Superior temporal gyrus (tissue), 1 donor: ENCODE measurements around the gene STX1B.
"Not testable (repeated sequence)": the region's sequence is repeated elsewhere in the genome, so short reads cannot be mapped to it uniquely, and the experiment has no call there.

ENCODE experiments used
- DNase-seq: peaks from one replicate; pipeline ENCODE4 v3.0.0-alpha.2; 2016; ENCODE audit errors: extremely low spot score

The STX1B gene

DNA sequence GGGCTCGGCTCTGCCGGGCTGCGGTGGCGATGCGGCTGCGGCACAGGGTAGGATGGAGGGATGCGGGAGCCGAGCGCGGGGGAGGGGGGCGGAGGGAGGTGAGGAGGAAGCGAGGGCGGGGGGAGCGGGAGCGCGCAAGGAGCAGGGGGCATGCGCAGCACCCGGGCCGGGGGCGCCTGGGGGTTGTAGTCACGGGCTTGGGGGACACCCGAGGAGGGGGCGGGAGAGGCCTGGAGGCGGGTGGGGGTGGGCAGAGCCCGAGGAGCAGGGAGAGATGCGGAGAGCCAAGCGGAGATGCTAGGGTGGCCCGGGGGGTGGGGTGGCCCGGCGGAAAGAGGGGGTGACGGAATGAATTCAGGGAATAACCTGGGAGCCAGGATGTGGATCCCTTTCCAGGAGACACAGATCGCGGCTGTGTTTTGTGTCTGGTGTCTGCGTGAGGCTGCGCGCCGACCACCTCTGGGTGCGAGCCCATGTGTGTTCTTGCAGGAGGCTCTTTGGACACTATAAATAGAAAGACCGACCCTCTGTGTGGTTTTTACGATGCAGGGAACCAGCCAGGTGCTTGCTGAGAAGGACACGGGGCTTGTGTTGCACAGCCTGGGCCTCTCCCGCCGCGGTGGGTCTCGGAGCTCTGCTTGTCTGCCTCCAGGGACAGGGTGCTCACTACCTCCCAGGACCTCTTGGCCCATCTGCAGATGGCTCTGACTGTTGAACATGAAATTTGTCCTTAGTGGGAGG is at the start of gene STX1B:
Gene STX1B, minus strand, starts transcription at position 54 of the 741 bp plus-strand sequence. CDS start 242 bp downstream, outside the sequence.
- peak; percentile 14 for DNase-seq

DNA sequence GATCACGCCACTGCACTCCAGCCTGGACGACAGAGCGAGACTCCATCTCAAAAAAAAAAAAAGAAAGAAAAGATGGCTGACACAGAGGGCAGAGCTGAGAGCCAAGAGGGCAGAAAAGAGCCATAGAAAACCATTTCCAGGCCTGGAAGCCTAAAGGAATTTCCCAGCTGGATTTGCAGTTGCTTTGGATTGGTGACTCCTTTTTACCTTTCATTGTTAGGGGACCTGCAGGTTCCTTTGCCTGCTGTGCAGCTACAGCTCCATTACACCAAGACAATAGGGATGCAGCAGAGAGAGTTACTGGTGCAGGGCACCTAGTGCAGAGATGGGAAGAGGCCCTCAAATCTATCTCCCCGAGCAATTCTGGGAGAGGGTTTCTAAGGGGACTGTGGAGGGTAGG is 45.2 kb upstream of the STX1B start:
- no peak for DNase-seq

DNA sequence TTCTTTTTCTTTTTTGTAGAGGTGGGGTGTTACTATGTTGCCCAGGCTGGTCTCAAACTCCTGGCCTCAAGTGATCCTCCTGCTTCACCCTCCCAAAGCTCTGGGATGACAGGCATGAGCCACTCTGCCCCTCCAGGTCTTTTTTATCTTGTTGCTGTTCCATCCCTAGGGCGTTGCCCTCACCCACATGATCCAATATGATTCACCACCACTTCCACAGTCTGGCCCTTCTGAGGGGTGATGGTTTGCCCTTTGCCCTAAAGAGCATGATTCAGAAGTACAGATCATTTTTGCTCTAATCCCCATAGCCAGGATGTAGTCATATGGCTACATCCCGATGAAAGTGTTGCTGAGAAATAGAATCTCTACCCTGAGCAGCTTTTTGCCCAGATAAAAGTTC is 41.7 kb upstream of the STX1B start:
- no peak for DNase-seq

DNA sequence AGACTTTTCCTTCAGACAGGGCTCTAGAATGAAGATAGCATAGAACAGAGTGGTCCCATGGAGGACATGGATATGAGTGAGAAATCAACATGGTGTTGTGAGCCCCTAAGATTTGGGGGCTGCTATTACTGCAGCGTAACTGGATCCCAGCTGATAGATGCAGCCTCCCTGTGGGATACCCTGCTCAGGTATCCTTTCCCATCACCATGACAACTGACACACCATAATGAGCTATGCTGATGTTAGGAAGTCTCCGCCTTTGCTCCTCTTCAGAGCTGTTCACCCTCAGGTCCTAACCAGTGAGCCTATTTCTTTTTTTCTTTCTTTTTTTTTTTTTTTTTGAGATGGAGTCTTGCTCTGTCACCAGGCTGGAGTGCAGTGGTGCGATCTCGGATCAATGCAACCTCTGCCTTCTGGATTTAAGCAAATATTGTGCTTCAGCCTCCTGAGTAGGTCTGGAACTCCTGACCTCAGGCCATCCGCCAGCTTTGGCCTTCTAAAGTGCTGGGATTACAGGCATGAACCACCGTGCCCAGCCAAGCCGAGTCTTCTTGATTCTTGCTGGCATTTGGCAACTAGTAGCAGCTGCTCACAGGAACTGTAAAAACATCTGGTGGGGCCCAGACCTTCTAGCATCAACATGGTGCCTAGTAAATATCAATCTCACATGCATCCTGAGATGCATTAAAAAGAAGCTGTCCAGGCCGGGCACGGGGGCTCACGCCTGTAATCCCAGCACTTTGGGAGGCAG is 40.0 kb upstream of the STX1B start:
- no peak for DNase-seq

DNA sequence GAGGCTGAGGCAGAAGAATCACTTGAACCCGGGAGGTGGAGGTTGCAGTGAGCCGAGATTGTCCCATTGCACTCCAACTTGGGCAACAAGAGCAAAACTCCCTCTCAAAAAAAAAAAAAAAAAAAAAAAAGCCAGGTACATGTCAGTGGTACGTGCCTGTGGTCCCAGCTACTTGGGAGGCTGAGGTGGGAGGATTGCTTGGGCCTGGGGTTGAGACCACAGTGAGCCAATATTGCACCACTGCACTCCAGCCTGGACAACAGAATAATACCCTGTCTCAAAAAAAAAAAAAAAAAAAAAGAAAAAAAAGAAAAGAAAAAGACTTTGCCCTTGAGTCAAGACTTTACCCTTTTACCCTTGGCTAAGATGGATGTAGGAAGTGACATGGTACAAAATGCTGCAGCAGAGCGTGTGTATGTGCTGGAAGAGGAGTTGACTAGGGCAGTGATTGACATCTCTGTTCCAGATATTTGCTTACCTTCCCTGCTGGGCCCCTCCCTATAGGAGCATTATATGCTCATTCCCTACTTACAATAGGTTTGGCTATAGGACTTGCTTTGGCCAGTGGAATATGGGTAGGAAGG is 33.6 kb upstream of the STX1B start:
- DNase-seq, result no peak

DNA sequence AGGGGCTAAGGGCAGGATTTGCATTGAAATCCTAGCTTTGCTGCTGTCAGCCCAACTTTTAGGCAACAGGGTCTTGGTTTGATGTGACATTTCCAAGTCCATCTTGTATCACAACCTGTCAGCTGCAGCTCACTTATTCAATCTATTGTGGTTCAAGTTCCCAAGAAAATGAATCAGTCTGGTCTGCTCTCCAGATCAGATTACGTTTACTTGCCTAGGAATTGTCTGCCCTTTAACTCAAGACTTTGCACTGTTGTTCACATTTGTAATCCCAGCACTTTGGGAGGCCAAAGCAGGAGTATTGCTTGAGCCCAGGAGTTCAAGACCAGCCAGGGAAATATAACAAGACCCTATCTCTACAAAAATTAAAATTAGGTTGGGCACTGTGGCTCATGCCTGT is 32.9 kb upstream of the STX1B start:
- DNase-seq, result no peak

DNA sequence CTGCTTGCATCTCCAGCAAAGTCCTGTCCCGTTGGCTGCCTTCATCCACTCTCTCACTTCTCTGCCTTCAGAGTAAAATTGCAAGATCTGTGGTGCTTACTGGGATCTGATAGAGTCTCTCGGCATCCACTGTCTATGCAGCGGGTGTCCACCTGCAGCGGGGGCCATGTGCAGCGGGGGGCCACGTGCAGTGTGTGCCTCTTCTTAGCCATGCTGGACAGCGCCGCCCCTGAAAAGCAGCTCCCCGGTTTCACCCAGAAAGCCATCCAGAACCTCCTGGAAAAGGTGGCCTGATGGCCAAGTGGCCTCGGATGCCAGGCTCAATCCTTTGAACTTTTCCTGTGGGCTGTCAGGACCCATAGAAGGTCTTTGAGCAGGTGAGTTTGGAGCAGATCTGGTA is 32.4 kb upstream of the STX1B start:
- DNase-seq, result no peak

DNA sequence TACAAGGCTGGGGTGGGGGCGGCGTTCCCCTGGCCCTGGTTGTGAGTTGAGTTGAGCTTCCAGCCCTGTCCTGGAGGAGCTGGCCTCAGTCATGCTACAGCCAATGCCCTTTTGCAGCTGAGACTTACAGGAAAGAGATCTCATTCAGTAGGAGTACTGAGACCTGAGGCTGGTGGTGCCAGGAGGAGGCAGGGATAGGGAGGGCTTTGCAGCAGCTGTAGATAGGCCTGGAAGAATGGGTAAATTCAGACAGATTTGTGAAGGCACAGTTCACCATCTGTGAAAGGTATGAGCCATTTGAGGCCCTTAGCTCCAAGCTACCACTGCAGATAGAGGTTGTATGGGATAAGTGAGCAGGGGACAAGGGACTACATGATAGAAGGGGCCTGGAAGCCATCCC is 28.6 kb upstream of the STX1B start:
- DNase-seq, result peak; percentile 35

DNA sequence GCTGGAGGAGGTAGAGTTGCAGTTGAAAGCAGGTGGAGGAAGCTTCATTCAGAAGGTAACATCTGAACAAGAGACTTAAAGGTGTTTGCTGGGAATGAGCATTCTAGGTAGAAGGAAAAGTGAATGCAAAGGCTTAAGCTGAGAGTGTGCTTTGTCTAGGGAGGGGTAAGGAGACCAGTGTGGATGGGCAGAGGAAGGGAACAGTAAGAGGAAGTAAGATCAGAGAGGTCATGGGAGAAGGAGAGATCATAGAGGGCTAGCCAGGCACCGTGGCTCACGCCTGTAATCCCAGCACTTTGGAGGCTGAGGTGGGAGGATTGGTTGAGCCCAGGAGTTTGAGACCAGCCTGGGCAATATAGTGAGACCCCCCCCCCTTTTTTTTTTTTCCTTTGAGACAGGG is 26.3 kb upstream of the STX1B start:
- no peak for DNase-seq

DNA sequence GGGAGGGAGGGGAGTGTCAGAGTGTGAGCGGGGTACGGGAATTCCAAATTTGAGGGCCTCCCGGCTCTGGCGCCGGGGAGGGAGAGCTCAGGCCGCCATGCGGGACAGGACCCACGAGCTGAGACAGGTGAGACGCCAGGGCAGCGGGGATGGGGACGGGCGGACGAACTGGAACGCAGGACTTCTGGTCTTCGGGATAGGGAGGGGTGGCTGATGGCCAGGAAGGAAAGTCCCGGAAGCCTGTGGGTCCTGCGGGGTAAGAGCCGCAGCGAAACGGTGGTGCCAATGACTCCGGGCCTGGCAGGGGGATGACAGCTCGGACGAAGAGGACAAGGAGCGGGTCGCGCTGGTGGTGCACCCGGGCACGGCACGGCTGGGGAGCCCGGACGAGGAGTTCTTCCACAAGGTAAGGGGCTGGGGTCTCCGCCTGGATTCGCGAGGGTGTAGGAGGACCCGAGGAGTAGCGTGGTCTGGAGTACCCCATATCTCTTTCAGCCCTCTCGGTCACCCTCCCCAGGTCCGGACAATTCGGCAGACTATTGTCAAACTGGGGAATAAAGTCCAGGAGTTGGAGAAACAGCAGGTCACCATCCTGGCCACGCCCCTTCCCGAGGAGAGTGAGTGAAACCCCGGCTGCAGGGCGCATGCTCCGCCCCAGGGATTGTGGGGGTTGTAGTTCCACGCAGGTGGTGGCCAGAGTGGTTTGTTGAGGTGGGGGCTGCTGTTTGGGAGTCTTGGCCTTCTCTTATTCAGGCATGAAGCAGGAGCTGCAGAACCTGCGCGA is 23.5 kb upstream of the STX1B start:
- peak; percentile 93 for DNase-seq

DNA sequence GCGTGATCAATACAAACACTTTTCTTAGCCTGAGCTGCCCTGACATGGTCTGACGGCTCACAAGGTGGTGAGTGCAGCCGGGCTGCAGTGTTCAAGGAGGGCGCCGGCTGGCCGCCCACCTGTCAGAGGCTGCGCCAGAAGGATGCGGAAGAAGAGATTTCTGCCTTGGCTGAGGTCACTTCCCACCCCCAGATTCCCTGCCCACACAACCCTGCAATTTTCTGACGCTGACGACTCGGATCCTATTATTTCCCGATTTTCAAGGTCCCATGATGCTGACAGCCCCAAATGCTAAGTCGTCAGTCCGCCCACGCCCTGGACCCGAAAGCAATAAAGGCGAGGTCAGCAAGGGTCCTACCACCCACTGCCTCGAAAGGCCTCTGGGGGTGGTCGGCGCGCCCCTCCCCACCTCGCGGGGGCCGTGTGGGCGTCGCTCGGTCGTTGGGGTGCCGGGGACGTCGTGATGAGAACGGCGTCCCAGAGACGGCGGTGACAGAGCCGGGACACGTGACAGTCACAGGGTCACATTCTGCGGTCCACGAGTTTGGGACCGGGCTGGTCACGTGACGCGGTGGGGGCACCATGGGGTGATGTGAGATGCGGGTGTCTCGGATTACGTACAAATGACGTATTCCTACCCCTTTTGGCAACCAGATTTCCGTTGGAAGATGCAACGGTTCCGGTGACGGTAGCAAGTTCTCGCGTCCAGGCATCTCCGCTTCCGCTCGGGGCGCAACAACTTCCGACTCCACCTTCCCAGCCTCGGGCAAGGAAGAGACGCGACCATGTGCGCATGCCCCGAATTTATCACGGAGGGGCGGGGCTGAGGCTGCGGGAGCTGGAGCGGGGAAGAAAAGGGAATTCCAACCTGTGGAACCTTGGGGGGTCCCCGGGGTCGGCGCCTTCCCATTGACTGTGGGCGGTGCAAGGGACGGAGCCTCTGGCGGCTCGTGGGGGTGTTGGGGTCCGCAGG is 22.6 kb upstream of the STX1B start, which contains the start of gene STX4:
Gene STX4, plus strand, starts transcription at position 823 of the 973 bp plus-strand sequence. CDS start 248 bp downstream, outside the sequence.
- DNase-seq, result peak; percentile 99

DNA sequence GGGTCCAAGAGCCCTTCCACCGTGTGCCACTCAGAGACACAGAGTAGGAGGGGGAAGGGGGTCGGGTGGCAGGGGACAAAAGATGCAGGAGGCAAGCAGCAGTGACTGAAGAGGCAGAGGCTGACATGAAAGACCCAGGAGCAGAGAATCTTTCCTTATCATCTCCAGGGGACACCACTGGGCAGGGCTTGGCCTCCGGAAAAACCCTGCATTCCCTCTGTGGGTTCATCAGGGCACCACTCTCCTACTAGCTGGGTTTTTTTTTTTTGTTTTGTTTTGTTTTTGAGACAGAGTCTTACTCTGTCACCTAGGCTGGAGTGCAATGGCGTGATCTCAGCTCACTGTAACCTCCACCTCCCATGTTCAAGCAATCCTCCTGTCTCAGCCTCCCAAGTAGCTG is 20.8 kb upstream of the STX1B start:
- no peak for DNase-seq

DNA sequence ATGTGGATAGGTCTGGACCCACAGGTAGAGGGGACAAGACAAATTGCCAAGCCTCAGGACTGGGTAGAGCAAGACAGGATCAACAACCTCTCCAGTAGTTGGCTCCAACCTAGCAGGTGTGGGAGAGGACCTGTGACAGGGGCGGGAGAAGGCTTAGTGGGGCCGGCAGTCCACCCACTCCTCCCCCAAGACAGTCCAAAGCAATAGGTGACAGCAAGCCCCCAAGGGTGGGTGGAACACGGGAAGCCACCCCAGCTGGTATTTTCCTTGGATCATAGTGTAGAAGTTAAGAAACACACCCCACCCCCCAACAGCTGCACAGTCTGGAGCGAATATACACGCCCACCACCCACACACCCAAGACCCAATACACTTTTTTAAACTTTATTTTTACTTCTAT is 18.8 kb upstream of the STX1B start:
- no peak for DNase-seq

DNA sequence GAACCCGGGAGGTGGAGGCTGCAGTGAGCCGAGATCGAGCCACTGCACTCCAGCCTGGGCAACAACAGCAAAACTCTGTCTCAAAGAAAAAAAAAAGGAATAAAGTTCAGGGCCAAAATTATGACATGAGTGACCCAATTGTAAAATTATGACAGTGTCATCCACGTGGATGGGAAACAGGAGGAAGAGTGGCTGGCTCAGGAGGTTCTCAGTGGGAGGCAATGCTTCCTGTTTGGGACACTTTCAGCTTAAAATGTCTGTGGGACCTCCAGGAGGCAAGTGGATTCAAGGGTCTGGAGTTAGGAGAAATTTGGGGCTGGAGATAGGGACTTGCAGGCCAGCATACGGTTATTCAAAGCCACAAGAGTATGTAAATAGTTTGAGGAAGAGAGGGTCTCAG is 14.9 kb upstream of the STX1B start:
- DNase-seq, result no peak

DNA sequence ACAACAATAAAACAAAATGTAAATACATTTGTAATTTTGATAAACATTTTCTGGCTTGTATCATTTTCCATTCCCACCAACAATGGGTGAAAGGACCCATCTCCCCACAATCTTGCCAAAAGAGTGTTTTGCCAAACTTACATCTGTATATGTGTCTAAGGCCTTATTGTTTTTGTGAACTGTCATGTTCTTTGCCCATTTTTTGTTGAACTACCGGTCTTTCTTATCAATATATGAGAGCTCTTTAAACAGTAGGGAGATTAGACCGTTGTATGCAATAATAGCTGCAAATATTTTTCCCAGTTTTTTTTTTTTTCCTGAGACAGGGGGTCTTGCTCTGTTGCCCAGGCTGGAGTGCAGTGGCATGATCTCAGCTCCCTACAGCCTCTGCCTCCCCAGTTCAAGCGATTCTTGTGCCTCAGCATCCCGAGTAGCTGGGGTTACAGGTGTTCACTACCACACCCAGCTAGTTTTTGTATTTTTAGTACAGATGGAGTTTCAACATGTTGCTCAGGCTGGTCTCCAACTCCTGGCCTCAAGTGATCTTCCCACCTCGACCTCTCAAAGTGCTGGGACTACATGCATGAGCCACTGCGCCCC is 13.3 kb upstream of the STX1B start:
- no peak for DNase-seq

DNA sequence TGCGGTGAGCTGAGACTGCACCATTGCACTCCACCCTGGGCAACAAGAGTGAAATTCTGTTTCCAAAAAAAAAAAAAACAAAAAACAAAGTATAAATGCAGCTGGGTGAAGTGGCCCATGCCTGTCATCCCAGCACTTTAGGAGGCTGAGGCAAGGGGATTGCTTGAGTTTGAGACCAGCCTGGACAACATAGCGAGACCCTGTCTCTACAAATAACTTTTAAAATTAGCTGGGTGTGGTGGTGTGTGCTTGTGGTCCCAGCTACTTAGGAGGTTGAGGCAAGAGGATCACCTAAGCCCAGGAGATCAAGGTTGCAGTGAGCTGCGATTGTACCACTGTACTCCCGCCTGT is 12.8 kb upstream of the STX1B start:
- DNase-seq, result no peak

DNA sequence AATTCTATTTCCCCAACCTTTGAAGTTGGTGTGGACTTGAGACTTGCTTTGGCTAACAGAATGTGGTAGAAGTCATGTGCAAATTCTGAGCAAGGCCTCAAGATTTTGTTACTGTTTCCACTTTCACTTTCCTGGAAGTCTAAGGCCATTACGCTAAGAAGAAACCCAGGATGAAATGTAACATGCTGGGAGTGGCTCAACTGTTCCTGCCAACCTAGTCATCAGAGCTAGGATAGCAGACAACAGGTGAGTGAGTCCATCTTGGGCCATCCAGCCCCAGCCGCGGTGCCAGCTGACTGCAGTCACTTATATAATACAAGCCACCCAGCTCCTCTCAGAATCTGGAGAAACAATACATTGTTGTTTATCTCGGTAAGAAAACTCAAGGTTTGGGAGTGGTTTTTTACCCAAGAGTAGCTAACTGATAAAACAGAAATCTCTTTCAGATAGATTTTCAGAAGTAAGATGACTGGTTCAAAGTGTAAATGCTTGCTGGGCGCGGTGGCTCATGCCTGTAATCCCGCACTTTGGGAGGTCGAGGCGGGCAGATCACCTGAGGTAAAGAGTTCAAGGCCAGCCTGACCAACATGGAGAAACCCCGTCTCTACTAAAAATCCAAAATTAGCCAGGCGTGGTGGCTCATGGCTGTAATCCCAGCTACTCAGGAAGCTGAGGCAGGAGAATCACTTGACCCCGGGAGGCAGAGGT is 12.3 kb upstream of the STX1B start:
- no peak for DNase-seq

DNA sequence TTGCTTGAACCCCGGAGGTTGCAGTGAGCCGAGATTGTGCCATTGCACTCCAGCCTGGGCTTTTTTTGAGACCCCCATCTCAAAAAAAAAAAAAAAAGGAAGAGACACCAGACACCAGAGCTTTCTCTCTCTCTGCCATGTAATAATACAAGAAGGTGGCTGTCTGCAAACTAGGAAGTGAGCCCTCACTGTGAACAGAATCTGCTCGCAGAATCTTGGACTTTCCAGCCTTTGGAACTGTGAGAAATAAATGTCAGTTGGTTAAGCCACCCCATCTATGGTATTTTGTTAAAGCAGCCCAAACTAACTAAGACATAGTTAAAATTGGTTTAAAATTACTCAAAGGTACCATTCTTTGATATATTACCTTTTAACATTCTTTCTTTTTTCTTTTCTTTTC is 10.1 kb upstream of the STX1B start:
- no peak for DNase-seq

DNA sequence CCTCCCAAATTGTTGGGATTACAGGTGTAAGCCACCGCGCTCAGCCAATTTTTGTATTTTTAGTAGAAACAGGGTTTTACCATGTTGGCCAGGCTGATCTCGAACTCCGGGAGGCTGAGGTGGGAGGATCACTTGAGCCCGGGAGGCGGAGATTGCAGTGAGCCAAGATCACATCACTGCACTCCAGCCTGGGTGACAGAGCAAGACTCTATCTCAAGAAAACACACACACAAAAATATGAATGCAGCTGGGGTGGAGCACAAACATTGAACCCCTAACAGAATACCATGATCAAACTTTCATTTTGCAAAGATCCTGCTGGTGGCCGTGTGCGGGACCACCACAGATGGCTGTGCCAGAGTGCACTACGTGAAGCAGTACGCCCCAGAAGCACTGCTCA is 7.3 kb upstream of the STX1B start:
- not testable (repeated sequence) for DNase-seq

DNA sequence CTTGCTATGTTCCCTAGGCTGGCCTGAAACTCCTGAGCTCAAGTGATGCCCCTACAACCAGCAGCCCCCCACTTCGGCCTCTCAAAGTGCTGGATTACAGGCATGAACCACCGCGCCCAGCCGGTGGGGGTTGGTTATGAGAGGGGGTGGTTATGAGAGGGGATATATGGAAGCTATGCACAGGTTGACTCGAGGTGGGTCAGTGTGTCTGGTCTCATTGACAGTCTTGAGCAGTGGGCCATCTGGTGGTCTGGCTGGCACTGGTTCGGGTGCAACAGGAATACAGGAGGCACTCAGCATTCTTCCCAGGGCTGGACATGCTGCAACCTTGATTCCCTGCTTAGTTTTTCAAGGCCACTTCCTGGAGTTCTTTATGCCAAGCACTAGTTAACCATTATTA is 5.6 kb upstream of the STX1B start:
- DNase-seq, result no peak
